Activated T-cell treated with anti-CD3 and anti-CD28 coated beads, Interleukin-2, amount 50 U/mL, for 4 hours (primary cell): Measurements from ENCODE around the gene LBX1. TPM values are rescaled to one million over a fixed set of nuclear protein-coding genes. Genes with fewer than 3 reads are reported as not detected.

Experiments used
- ATAC-seq, 2 donors: fragments of 200-7000 bp; cut with Tn5 transposase; one replicate each; pipeline ENCODE4 v1.10.0; 2021
- DNase-seq: peaks from one replicate; pipeline ENCODE4 v3.0.0-alpha.2; 2020
- H3K27me3 Mint-ChIP-seq: one replicate; pipeline ENCODE4 v1.8.0; 2021; ENCODE audit warnings: low read depth, mixed read lengths
- H3K36me3 Mint-ChIP-seq: one replicate; pipeline ENCODE4 v1.8.0; 2022; ENCODE audit warnings: mixed read lengths; ENCODE audit not compliant: insufficient read depth
- H3K4me1 Mint-ChIP-seq: one replicate; pipeline ENCODE4 v1.8.0; 2021; ENCODE audit warnings: low read depth, mixed read lengths
- H3K4me3 Mint-ChIP-seq: one replicate; pipeline ENCODE4 v1.8.0; 2021; ENCODE audit warnings: mild to moderate bottlenecking, moderate library complexity, mixed read lengths
- H3K9me3 Mint-ChIP-seq: one replicate; pipeline ENCODE4 v1.8.0; 2021; ENCODE audit warnings: mixed read lengths
- total RNA-seq, 3 donors: library from RNA; stranded (reverse); gene quantifications; one replicate each; pipeline ENCODE4 v1.2.1, GENCODE V29; 2021

Gene LBX1
- total RNA-seq, 3 donors from 2014 or later, result not detected

DNA sequence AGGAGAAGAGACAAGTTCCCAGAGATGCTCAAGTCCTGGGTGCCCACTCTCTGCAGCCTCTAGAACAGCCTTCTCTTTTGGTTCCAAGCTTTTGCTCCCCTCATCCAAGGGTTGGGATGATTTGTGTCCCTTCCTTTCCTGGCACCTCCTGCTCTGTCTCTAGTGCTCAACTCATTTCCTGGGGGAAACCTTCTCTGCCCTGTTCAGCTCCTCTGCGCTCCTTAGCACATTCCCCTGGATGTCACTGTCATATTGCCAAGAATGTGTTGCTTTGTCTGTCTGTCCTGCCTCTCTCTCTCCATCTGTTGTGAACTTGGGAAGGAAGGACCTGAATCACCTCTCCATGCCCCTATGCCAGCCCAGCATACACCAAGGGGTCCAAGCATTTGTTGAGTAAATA is 5.1 kb upstream of the LBX1 start:
- no peak for DNase-seq
- no peak overlapping the region for H3K4me3 Mint-ChIP-seq
- H3K27me3 Mint-ChIP-seq, result peaks cover 86% of the 10 kb centered on the region
- no peaks in the 10 kb centered on the region for H3K36me3 Mint-ChIP-seq
- H3K9me3 Mint-ChIP-seq, result no peaks in the 10 kb centered on the region
- ATAC-seq, result no peak
- H3K4me1 Mint-ChIP-seq, result peaks cover 18% of the 10 kb centered on the region

DNA sequence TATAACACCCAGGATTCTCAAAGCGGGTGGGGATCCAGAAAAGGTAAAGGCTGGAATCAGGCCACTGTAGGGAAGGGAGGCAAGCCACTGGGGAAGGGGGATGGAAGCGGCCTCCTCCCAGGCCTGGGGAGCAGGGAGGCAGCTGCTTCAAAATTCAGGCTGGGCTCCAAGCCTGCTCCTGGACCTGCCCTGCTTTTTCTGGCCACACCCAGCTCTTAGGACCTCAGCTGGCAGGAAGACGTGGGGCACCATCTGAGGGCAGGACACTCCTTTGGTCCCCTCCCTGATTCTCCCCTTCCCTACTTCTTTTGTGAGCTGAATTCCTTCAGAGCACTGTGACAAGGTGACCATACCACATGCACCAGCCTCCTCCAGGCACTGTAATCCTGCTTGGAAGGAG is 4.6 kb upstream of the LBX1 start:
- peaks cover 85% of the 10 kb centered on the region for H3K27me3 Mint-ChIP-seq

DNA sequence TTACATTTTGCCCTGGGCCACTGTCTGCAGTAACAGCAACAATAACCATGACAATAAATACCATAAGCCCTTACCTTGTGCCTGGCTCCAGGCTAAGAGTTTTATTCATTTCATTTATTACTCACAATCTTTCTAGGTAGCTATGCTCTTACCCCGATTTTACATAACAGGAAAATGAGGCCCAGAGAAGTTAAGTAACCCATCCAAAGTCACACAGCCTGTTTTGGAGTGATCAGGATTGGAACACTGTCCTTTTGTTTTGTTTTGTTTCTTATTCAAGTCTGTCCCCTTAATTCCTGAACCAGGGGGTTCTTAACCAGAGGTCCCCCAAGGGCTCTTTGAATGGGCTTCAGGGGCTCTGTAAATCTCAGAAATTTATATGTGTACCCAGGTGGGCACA is 4.2 kb upstream of the LBX1 start:
- no peak for DNase-seq
- no peak for ATAC-seq
- Mint-ChIP-seq H3K36me3 (no peaks in the 10 kb centered on the region), H3K4me1 (peaks cover 22% of the 10 kb centered on the region), H3K4me3 (no peak overlapping the region), H3K27me3 (peaks cover 84% of the 10 kb centered on the region), H3K9me3 (no peaks in the 10 kb centered on the region)

More for the DNA sequence above, 4.6 kb upstream of the LBX1 start:
- Mint-ChIP-seq H3K4me3 (no peak overlapping the region), H3K4me1 (peaks cover 22% of the 10 kb centered on the region), H3K36me3 (no peaks in the 10 kb centered on the region), H3K9me3 (no peaks in the 10 kb centered on the region)
- ATAC-seq (no peak), DNase-seq (no peak)

DNA sequence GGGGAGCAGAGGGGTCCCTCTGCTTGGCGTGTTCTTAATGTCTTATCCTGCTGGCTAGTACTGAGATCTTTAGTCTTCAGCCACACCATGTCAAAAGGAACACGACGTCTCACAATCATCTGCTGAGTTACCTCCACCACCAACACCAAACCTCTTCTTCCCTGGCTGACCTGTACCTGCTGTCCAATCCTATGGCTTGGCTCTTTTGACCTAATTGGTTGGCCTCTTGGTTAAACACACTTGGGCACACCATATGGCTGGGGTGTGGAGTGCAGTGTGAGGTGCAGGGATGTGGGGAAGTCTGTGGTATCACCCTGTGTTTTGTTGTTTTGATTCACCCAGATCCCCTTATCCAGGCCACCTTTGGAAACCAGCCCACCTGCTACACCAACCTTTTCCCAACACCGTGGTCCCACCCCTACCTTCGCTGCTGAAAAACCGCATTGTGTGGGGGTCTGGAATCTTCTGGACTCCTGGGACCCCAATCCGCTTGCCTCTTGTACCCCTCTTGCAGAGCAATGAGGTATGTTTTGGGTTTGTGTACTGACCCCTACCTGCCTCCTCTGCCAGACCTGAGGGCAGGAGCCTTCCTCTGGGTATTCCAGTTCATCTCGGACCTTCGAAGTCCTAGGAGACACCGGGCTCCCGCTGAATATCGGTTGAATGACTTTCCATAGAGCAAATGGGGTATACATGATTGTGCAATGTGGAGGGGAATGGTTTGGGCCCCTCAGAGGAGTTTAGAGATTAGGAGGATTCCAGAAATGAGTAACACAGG is 2.8 kb upstream of the LBX1 start:
- H3K4me1 Mint-ChIP-seq, result peaks cover 25% of the 10 kb centered on the region
- no peaks in the 10 kb centered on the region for H3K9me3 Mint-ChIP-seq
- DNase-seq (no peak), ATAC-seq (no peak)
- H3K27me3 Mint-ChIP-seq, result peaks cover 81% of the 10 kb centered on the region
- H3K4me3 Mint-ChIP-seq, result no peak overlapping the region
- H3K36me3 Mint-ChIP-seq, result no peaks in the 10 kb centered on the region

DNA sequence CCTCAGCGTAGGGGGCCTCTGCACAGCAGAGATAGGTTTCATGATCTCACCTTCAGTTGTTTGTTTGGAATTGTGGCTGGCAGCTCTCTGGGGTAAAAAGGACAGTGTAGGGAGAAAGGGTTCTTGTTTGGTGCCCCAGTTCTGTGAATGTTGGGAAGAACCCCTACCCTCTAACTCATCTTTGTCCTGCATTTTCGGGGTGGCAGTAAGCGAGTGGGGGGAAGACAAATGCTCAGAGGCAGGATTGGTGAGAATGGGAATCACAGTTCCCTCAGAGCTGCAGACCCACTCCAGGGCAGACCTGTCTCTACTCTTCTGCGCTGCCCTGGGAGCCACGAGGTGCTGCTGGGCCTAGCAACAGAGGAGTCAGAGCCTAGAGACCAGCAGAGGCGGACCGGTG is 1.8 kb upstream of the LBX1 start:
- no peaks in the 10 kb centered on the region for H3K36me3 Mint-ChIP-seq
- no peak for DNase-seq
- no peaks in the 10 kb centered on the region for H3K9me3 Mint-ChIP-seq
- H3K27me3 Mint-ChIP-seq, result peaks cover 80% of the 10 kb centered on the region
- ATAC-seq, result no peak
- peaks cover 27% of the 10 kb centered on the region for H3K4me1 Mint-ChIP-seq
- H3K4me3 Mint-ChIP-seq, result no peak overlapping the region

DNA sequence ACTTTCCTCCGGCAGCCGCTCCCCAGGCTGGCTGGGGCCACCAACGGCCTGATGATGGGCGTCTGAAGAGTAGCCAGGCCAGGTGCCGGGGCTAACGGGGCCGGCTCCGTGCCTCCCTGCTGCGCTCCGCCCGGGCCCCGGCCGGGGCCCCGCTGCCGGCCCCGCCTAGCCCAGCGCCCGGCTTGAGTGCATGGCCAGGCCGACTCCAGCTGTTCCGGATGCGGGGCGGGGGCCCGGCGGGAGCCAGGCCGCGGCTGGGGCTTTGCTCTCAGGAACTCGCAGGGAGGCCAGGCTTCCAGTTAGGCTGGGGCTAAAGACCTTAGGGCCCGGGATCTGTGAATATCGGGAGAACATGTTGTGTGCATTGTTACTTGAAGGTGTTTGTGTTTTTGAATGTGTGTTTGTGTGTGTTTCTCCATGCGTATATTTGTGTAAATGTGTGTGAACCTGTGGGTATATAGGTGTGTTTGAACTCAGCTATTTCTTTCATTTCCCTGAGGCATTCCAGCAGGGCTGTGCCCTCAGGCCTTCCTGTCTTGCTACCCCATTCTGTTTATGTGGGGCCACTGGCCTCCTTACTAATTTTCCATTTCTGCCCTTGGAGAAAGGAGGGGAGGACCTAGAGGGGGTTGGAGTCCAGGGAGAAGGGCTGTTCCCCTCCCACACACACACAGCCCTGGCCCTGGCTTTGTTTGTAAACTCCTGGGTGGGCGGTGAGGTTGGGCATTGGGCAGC is 1.1 kb upstream of the LBX1 start:
- Mint-ChIP-seq H3K4me1 (peaks cover 29% of the 10 kb centered on the region), H3K27me3 (peaks cover 81% of the 10 kb centered on the region), H3K9me3 (no peaks in the 10 kb centered on the region), H3K4me3 (no peak overlapping the region), H3K36me3 (no peaks in the 10 kb centered on the region)
- DNase-seq (no peak), ATAC-seq (peak in 1 of 2 donors; percentile 7)

DNA sequence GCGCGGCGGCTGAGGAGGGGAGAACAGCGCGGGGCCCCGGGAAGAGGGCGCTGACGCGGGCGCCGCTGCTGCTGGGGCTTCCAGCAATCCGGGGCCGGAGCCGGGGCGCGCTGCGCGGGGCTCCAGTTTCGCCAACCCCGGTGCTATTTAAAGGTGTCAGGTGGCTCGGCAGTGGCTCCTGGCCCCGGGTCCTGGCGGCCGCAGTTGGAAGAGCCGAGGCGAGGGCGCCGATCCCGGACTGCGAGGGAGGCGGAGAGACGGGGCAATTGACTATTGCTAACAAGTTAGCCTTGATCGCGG is 347 bp downstream of the LBX1 start:
- Mint-ChIP-seq H3K36me3 (no peaks in the 10 kb centered on the region), H3K4me3 (peak overlapping the region; percentile 62), H3K4me1 (peaks cover 37% of the 10 kb centered on the region), H3K9me3 (no peaks in the 10 kb centered on the region), H3K27me3 (peaks cover 75% of the 10 kb centered on the region)
- peak; percentile 12 to 29 for ATAC-seq
- DNase-seq, result no peak

DNA sequence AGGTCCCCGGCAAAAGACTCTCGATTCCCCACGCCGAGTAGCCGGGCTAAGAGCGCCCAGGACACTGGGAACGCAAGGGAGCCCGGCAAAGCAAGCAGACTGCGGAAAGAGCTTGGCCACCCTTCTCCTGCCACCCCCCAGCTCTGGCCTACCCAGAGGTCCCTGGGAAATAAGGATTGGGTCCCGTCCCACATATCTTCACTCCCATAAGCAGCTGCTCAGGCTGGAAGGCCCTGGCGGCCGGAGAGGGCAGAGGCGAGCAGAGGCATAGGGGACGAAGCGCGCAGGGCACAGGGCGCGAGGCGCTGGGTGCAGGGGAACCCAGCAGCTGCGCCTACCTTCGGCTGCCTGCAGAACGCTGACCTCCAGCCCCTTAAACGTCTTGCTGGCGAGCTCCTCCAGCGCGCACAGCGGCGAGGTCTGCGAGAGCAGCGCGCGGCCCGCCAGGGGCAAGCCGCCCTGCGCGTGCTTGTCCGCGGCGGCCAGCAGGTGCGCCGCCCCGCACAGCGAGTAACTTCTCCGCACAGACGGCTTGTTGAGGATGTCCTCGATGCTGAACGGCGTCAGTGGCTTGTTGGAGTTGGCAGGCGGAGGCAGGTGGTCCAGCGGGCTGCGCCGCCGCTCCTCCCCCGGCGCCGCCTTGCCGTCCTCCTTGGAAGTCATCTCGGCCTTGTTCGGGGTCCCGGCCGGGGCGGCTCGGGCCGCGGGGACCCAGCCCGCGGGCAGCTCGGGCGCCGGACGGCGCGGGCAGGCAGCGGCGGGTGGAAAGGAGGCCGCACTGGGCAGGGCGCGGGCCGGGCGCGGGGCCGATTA is 904 bp downstream of the LBX1 start:
- no peaks in the 10 kb centered on the region for H3K36me3 Mint-ChIP-seq
- DNase-seq (no peak), ATAC-seq (peak in 1 of 2 donors; percentile 19)

DNA sequence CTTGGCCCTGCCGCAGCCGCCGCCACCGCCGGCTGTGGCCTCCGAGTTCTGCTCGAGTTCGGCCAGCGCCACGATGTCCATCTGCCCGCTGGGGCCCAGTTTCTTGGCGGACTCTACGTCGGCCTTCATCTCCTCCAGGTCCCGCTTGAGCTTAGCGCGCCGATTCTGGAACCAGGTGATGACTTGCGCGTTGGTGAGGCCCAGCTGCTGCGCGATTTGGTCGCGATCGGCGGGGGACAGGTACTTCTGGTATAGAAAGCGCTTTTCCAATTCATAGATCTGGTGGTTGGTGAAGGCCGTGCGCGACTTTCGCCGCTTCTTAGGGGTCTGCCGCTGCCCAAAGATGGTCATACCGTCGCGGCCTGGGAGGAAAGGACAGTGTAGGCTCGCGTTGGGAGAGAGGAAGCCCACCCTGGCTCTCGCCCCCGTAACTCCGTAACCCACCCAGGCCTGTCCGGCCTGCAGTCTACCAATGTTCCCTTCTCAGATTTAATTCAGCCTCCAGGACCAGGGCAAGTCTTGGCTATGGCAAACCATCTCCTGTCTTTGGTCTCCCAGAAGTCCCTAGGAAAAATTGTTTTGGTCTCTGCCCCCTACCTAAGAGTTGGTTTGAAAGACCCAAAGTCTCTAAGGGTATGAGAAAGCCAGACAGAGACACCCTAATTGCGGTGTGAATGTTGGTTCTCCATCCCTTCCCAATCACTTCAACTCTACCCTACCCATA is 1.7 kb downstream of the LBX1 start:
- no peaks in the 10 kb centered on the region for H3K9me3 Mint-ChIP-seq
- peaks cover 76% of the 10 kb centered on the region for H3K27me3 Mint-ChIP-seq
- DNase-seq (no peak), ATAC-seq (no peak)
- H3K4me3 Mint-ChIP-seq, result peak overlapping the region; percentile 63
- no peaks in the 10 kb centered on the region for H3K36me3 Mint-ChIP-seq
- H3K4me1 Mint-ChIP-seq, result peaks cover 47% of the 10 kb centered on the region

More for the DNA sequence above, 904 bp downstream of the LBX1 start:
- Mint-ChIP-seq H3K27me3 (peaks cover 76% of the 10 kb centered on the region), H3K4me3 (peak overlapping the region; percentile 63), H3K9me3 (no peaks in the 10 kb centered on the region), H3K4me1 (peaks cover 39% of the 10 kb centered on the region)

DNA sequence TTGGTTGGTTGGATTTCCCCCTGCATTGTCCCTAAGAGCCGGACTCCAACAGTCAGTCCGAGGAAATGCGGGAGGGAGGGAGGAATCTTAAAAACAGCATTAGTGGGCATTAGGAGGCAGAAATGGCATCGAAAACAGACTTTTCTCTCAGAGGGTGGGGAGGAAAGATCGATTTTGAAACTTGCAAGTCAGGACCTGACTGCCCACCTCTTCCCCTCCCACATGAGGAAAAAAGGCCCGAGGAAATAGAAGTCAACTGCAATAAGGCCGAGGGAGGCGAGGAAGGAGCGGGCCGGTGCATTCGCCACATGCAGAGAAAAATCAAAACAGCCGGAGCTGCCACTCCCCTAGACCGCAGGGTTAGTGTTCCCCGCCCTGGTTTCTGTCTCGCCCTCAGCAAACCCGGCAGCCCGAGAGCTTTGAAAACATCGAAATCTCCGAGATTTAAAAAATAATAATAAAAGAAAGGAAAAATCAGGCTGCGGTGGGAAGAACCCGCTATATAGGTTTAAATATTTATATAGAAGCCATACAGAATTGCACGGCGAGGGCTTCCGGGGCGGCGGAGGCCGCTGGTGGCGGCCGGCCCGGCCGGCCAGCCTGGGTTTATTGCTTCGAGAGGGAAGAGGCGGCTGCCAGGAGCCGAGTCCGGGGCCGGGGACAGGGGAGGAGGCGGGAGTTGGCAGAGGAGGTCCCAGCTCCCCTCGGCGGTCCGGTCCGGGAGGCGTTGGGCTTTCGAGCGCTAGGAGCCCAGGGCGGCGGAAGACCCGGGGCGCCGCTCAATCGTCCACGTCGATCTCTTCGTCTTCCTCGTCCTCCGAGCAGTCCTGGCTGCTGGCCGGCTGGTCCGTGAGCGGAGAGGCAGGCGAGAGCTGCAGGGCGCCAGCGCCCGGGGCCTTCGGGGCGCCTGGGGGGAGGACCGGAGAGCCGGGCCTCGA is 2.5 kb downstream of the LBX1 start:
- ATAC-seq (no peak), DNase-seq (no peak)
- Mint-ChIP-seq H3K36me3 (no peaks in the 10 kb centered on the region), H3K27me3 (peaks cover 75% of the 10 kb centered on the region), H3K9me3 (no peaks in the 10 kb centered on the region), H3K4me1 (peaks cover 48% of the 10 kb centered on the region), H3K4me3 (peak overlapping the region; percentile 63)

DNA sequence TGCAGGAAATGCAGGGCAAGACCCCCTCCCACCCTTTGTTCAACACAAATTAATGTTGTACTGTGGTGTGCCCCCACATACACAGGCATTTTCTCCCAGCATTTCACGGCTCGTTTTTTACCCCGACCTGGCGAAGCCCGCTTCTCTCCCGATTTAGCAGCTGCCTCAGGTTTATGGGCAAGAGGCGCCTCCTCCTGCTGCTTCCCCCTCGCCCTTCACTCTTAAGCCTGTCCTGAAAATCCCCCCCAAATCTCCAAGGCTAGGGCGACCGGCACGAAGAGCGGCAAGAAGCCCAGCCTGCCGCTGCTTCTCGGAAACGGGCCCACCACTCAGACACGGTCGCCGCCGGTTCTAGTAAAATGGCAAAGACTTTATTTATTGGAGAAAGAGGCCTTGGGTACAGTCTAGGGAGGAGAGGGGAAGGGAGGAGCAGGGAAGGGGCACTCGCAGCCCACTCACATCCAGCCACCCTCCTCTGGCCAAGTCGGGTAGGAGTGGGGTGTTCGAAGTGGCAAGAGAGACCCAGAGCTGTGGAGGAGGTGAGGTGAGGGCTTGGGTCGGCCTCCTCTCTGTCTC is 3.3 kb downstream of the LBX1 start:
- no peak for DNase-seq
- Mint-ChIP-seq H3K36me3 (no peaks in the 10 kb centered on the region), H3K4me1 (peaks cover 51% of the 10 kb centered on the region), H3K9me3 (no peaks in the 10 kb centered on the region), H3K4me3 (peak overlapping the region; percentile 63), H3K27me3 (peaks cover 75% of the 10 kb centered on the region)
- ATAC-seq, result no peak

DNA sequence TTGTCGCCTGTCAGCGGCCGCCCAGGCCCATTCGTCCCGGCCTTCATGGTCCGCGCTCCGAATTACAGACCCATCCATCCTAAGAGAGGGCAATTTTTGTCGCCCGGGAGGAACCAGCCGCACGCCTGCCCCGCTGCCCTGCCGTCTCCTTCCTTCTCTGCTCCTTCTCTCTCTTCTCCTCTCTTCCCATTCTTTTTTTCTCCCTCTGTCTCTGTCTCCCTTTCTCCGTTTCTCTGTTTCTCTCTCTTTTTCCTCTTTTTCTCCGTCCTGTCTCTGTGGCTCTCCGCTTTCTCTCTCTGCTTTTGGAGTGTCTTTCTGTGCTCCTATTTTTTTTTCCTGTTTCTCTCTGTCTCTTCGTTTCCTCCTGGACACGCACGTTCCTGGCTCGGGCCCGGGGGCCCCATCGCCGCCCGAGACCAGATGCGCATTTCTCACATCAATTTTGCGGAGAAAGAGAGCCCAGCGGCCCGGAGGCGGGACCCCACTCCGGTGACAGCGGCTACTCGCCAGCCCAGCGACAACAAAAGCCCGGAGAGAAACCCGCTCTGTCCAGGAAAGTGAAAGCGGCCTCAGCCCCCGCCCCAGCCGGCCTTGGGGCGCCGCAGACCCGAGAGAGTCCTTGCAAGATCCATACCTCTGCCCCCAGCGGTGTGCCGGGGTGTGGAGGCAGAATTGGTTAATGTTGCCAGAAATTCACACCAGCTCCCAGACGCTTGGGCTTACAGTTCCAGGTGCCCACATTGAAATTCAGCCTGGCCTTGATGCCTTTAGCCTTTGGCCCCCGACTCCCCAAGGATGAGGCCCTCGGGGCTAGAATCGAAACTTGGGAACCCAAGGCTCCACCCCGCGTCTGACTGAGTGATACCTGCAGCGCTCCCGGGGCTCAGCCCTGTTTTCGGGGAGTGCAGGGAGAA is 4.1 kb downstream of the LBX1 start:
- ATAC-seq, result no peak
- no peaks in the 10 kb centered on the region for H3K36me3 Mint-ChIP-seq
- no peaks in the 10 kb centered on the region for H3K9me3 Mint-ChIP-seq
- H3K4me1 Mint-ChIP-seq, result peaks cover 47% of the 10 kb centered on the region
- no peak for DNase-seq
- H3K27me3 Mint-ChIP-seq, result peaks cover 76% of the 10 kb centered on the region
- H3K4me3 Mint-ChIP-seq, result peak overlapping the region; percentile 63
